DND-41 (cell line): ENCODE data around the gene TAF1B.

Experiments
- ATAC-seq: fragments of 200-7000 bp; cut with Tn5 transposase; 3 replicates; pipeline ENCODE4 v1.9.1; 2021; ENCODE audit warnings: low read depth; ENCODE audit not compliant: insufficient read depth
- DNase-seq: peaks from one replicate; pipeline ENCODE4 v3.0.0-alpha.2; 2020
- H2AFZ ChIP-seq: 2 replicates; pipeline ENCODE4 v1.6.0; 2012; ENCODE audit warnings: low read depth, low read length
- H3K27ac ChIP-seq: 2 replicates; pipeline ENCODE4 v1.5.1; 2012; ENCODE audit warnings: low read length, inconsistent platforms
- H3K27me3 ChIP-seq: fragments of 200-600 bp; sonication (generic); 2 replicates; pipeline ENCODE4 v1.6.0; 2012; ENCODE audit warnings: low read length, mild to moderate bottlenecking, inconsistent platforms; ENCODE audit not compliant: insufficient read depth, poor library complexity
- H3K36me3 ChIP-seq: 2 replicates; pipeline ENCODE4 v1.5.1; 2012; ENCODE audit warnings: low read length, inconsistent platforms; ENCODE audit not compliant: insufficient read depth
- H3K4me1 ChIP-seq: 2 replicates; pipeline ENCODE4 v1.5.1; 2012; ENCODE audit warnings: mild to moderate bottlenecking, low read length; ENCODE audit not compliant: insufficient read depth
- H3K4me2 ChIP-seq: 2 replicates; pipeline ENCODE4 v1.6.0; 2012; ENCODE audit warnings: mild to moderate bottlenecking, moderate library complexity, low read length, inconsistent platforms; ENCODE audit not compliant: insufficient read depth
- H3K4me3 ChIP-seq, 2 experiments: fragments of 200-600 bp in 1 of 2; shearing (Covaris generic) in 1 of 2; 2 replicates each; pipeline ENCODE4 v1.5.1; 2012 to 2016; ENCODE audit warnings: inconsistent platforms in 2 of 2, low read length in 2 of 2, mild to moderate bottlenecking in 2 of 2, low read depth in 1 of 2, moderate library complexity in 1 of 2
- H3K79me2 ChIP-seq: 2 replicates; pipeline ENCODE4 v1.6.0; 2012; ENCODE audit warnings: low read length, inconsistent platforms; ENCODE audit not compliant: insufficient read depth
- H3K9ac ChIP-seq: 2 replicates; pipeline ENCODE4 v1.6.0; 2012; ENCODE audit warnings: low read depth, mild to moderate bottlenecking, inconsistent platforms, low read length, moderate library complexity
- H3K9me3 ChIP-seq: 2 replicates; pipeline ENCODE4 v1.5.1; 2012; ENCODE audit warnings: low read length, moderate library complexity, mild to moderate bottlenecking, inconsistent platforms; ENCODE audit not compliant: insufficient read depth, severe bottlenecking
- H4K20me1 ChIP-seq: 2 replicates; pipeline ENCODE4 v1.6.0; 2012; ENCODE audit warnings: low read length; ENCODE audit not compliant: insufficient read depth
- EZH2 ChIP-seq: IDR thresholded peaks from 3 replicates; pipeline ENCODE4 v1.6.1; 2012; ENCODE audit warnings: borderline replicate concordance, low read depth, mild to moderate bottlenecking, moderate library complexity, low read length, inconsistent platforms; ENCODE audit not compliant: severe bottlenecking
- TF ChIP-seq, protein P1 (sequence below): IDR thresholded peaks from 2 replicates; pipeline ENCODE4 v1.5.1; 2012; ENCODE audit warnings: borderline replicate concordance, low read length, moderate library complexity, mild to moderate bottlenecking; ENCODE audit not compliant: poor library complexity, severe bottlenecking; ENCODE audit errors: extremely low read depth

Gene TAF1B

GRCh38 chr2:9948721-9949120 is 105.4 kb downstream of the TAF1B start:
- TF ChIP-seq EZH2: no peak
- TF ChIP-seq, protein P1, sequence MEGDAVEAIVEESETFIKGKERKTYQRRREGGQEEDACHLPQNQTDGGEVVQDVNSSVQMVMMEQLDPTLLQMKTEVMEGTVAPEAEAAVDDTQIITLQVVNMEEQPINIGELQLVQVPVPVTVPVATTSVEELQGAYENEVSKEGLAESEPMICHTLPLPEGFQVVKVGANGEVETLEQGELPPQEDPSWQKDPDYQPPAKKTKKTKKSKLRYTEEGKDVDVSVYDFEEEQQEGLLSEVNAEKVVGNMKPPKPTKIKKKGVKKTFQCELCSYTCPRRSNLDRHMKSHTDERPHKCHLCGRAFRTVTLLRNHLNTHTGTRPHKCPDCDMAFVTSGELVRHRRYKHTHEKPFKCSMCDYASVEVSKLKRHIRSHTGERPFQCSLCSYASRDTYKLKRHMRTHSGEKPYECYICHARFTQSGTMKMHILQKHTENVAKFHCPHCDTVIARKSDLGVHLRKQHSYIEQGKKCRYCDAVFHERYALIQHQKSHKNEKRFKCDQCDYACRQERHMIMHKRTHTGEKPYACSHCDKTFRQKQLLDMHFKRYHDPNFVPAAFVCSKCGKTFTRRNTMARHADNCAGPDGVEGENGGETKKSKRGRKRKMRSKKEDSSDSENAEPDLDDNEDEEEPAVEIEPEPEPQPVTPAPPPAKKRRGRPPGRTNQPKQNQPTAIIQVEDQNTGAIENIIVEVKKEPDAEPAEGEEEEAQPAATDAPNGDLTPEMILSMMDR: no peak
- no peak for ATAC-seq
- no peak overlapping the region for H2AFZ ChIP-seq
- H3K4me1 ChIP-seq: peaks cover 26% of the 10 kb centered on the region
- H3K4me2 ChIP-seq: no peak overlapping the region
- no peak overlapping the region for H3K9ac ChIP-seq
- no peak for DNase-seq
- H3K36me3 ChIP-seq: no peaks in the 10 kb centered on the region
- no peaks in the 10 kb centered on the region for H3K27me3 ChIP-seq
- H3K4me3 ChIP-seq: no peak overlapping the region
- no peaks in the 10 kb centered on the region for H4K20me1 ChIP-seq
- H3K79me2 ChIP-seq: 0 out of 2 replicates have a peak, but pooled peaks cover 2% of the 10 kb centered on the region
- H3K27ac ChIP-seq: no peak overlapping the region
- H3K9me3 ChIP-seq: no peaks in the 10 kb centered on the region

DNA sequence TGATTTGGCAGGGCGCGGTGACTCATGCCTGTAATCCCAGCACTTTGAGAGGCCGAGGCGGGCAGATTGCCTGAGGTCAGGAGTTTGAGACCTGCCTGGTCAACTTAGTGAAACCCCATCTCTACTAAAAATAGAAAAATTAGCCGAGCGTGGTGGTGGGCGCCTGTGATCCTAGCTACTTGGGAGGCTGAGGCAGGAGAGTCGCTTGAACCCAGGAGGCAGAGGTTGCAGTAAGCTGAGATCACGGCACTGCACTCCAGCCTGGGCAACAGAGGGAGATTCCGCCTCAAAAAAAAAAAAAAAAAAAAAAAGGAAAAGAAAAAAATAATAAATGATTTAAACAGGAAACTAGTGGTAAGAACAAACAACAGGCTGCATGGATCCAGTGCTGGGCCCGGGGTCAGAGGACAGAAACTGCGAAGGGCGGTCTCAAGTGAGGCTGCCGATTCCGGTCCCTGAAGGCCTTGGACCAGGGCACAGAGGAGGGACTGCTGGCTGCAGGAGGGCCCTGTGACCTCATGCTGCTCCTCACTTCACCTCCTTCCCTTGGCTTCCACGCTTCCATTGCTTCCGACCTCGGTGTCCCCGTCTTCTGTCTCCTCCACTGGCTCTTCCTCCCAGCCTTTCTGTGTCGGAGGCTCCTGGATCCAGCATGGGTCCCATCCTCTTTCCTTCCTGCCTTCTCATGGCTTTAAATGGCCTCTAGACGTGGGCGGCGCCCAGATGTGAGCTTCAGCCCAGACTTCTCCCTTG is 106.1 kb downstream of the TAF1B start:
- Histone ChIP-seq H3K4me1 (peaks cover 26% of the 10 kb centered on the region), H3K27me3 (no peaks in the 10 kb centered on the region), H4K20me1 (no peaks in the 10 kb centered on the region), H3K4me3 (no peak overlapping the region), H3K79me2 (0 out of 2 replicates have a peak, but pooled peaks cover 2% of the 10 kb centered on the region), H3K27ac (no peak overlapping the region), H3K36me3 (no peaks in the 10 kb centered on the region), H2AFZ (no peak overlapping the region), H3K4me2 (no peak overlapping the region), H3K9me3 (no peaks in the 10 kb centered on the region), H3K9ac (no peak overlapping the region)
- ATAC-seq: no peak
- TF ChIP-seq, protein P1: no peak
- no peak for TF ChIP-seq EZH2
- DNase-seq: no peak

DNA sequence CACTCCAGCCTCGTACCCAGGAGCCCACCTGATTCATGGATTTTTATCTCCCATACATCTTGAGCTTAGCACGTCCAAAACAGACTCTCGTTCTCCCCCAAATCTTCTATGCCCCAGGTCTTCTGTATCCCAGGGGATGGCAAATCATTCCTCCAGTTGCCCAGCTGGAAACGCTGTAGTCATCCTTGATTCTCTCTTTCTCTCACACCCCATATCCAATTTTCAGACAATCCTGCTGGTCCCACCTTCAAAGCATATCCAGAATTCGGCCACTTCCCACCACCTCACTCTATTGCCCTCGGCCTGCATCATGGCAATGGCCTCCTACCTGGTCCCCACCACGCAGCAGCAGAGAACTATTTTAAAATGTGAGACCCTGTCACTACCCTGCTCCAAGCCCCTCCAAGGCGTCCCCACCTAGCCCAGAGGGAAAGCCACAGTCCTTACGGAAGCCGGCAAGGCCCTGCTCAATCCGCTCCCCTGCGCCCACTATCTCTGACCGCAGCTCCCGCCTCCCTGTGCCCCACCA is 106.8 kb downstream of the TAF1B start:
- no peaks in the 10 kb centered on the region for H3K36me3 ChIP-seq
- no peaks in the 10 kb centered on the region for H4K20me1 ChIP-seq
- H3K4me1 ChIP-seq: peaks cover 26% of the 10 kb centered on the region
- H3K4me3 ChIP-seq: no peak overlapping the region
- ATAC-seq: no peak
- no peak overlapping the region for H3K27ac ChIP-seq
- peaks cover 3% of the 10 kb centered on the region; the same call in 1 of the 2 replicates for H3K79me2 ChIP-seq
- H3K9me3 ChIP-seq: no peaks in the 10 kb centered on the region
- 0 out of 2 replicates have a peak overlapping the region, but pooled peaks have one; percentile 62 for H3K9ac ChIP-seq
- peak overlapping the region; percentile 80 for H3K4me2 ChIP-seq
- H2AFZ ChIP-seq: peak overlapping the region; percentile 70
- no peak for DNase-seq
- no peaks in the 10 kb centered on the region for H3K27me3 ChIP-seq
- no peak for TF ChIP-seq EZH2
- TF ChIP-seq, protein P1: no peak
